GM23248 (cell line): Measurements from ENCODE around the gene RPS6KA4.

Experiments
- EZH2 ChIP-seq: fragments of 200-600 bp; sonication (generic); IDR thresholded peaks from 2 replicates; pipeline ENCODE4 v1.6.1; 2018; ENCODE audit warnings: antibody characterized with exemption, mild to moderate bottlenecking; ENCODE audit not compliant: insufficient read depth, poor library complexity, severe bottlenecking
- EZH2phosphoT487 ChIP-seq: fragments of 200-600 bp; sonication (generic); IDR thresholded peaks from 2 replicates; pipeline ENCODE4 v1.6.1; 2018; ENCODE audit warnings: antibody characterized with exemption, moderate library complexity, mild to moderate bottlenecking, low read depth; ENCODE audit not compliant: insufficient read depth

DNA sequence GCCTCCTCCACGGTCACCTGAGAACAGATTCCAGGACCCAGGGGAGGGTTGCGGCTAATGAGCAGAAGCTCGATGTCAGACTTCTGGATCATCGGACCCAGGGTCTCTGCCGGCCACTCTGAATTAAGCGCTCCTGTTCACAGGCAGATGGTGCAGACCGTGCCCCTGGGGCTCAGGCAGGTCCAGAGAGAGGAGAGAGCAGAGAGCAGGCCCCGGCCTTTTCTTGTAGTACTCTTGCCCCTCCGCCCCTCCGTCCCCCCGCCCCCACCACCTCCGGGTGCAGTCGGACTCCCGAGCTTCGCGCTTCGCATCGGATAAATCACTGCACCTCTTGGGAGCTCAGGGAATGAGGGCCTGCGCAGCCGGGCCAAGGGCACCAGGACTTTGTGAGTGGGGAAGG is 50.3 kb downstream of the RPS6KA4 start:
- TF ChIP-seq EZH2 (no peak), EZH2phosphoT487 (no peak)
